H1 (cell line): ENCODE measurements around the gene EPHA4.

Experiments used
- CEBPB ChIP-seq: IDR thresholded peaks from 2 replicates; pipeline ENCODE4 v1.6.1; 2012; ENCODE audit warnings: low read depth, low read length
- CHD2 ChIP-seq: IDR thresholded peaks from 2 replicates; pipeline ENCODE4 v1.6.1; 2012; ENCODE audit warnings: low read length, improper control_type of control experiment
- EZH2 ChIP-seq: fragments of 200-600 bp; sonication (generic); IDR thresholded peaks from 2 replicates; pipeline ENCODE4 v1.7.1; 2012; ENCODE audit warnings: low read depth, mild to moderate bottlenecking, moderate library complexity, low read length, inconsistent platforms; ENCODE audit not compliant: severe bottlenecking
- FOSL1 ChIP-seq: IDR thresholded peaks from 2 replicates; pipeline ENCODE4 v1.6.1; 2011; ENCODE audit warnings: mild to moderate bottlenecking, low read depth, low read length, moderate library complexity; ENCODE audit not compliant: insufficient read depth
- JUND ChIP-seq: IDR thresholded peaks from 2 replicates; pipeline ENCODE4 v1.6.1; 2011; ENCODE audit warnings: mild to moderate bottlenecking, improper control_type of control experiment, low read length
- POLR2A ChIP-seq, 2 experiments: IDR thresholded peaks; 1 replicate in 1 of 2; 2 replicates in 1 of 2; pipeline ENCODE4 v1.6.1; 2011; ENCODE audit warnings: low read depth in 2 of 2, low read length in 2 of 2, mild to moderate bottlenecking in 2 of 2; ENCODE audit errors: control extremely low read depth in 1 of 2
- POLR2AphosphoS5 ChIP-seq: IDR thresholded peaks from 2 replicates; pipeline ENCODE4 v1.6.1; 2011; ENCODE audit warnings: low read depth, low read length
- RAD21 ChIP-seq, 2 experiments: IDR thresholded peaks in 1 of 2; conservative IDR thresholded peaks in 1 of 2; 2 replicates each; pipeline ENCODE4 v1.6.1; 2011; ENCODE audit warnings: low read depth in 2 of 2, low read length in 2 of 2, improper control_type of control experiment in 1 of 2, inconsistent platforms in 1 of 2, mild to moderate bottlenecking in 1 of 2, moderate library complexity in 1 of 2
- RFX5 ChIP-seq: IDR thresholded peaks from 2 replicates; pipeline ENCODE4 v1.6.1; 2011; ENCODE audit warnings: low read depth, low read length, improper control_type of control experiment, borderline replicate concordance
- RNF2 ChIP-seq: fragments of 200-900, 300-1000 bp; sonication (generic); IDR thresholded peaks from 2 replicates; pipeline ENCODE4 v1.7.1; 2016; ENCODE audit warnings: borderline replicate concordance, low read depth, mild to moderate bottlenecking, antibody characterized with exemption, low read length; ENCODE audit not compliant: poor library complexity, severe bottlenecking; ENCODE audit errors: missing control alignments
- SP1 ChIP-seq: IDR thresholded peaks from 2 replicates; pipeline ENCODE4 v1.6.1; 2011; ENCODE audit warnings: low read depth, low read length
- TF ChIP-seq, protein P1 (sequence below): IDR thresholded peaks from 2 replicates; pipeline ENCODE4 v1.6.1; 2011; ENCODE audit warnings: low read length, improper control_type of control experiment
- TF ChIP-seq, protein P2 (sequence below), 3 experiments: IDR thresholded peaks; 1 replicate in 2 of 3; 2 replicates in 1 of 3; pipeline versions ENCODE4 v1.5.1 to v1.6.1; 2011; ENCODE audit warnings: low read length in 3 of 3, mild to moderate bottlenecking in 3 of 3, inconsistent platforms in 2 of 3, low read depth in 1 of 3, moderate library complexity in 1 of 3; ENCODE audit not compliant: insufficient read depth in 1 of 3; ENCODE audit errors: control extremely low read depth in 1 of 3
- TF ChIP-seq, protein P3 (sequence below): IDR thresholded peaks from 2 replicates; pipeline ENCODE4 v1.6.1; 2012; ENCODE audit warnings: inconsistent platforms

DNA sequence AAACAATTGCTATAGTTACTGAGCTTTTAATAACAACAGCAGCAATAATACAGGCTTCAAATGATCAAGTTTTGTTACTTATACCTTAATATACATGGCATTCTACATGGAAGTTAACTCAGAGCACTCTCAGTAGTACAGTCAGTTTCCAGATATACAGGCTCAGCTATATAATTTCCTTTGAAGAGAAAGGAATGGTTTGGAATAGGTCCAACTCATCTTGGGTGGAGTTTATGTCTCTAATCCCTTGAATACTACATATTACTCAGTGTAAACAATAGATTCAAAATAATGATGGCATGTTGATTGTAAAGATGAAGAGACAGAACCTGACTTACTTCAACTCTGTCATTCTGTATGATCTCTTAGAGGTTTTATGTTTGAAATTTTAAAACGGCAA lies 174.9 kb downstream of the EPHA4 start:
- no peak for TF ChIP-seq EZH2
- TF ChIP-seq POLR2A (IDR thresholded peaks at IDR 0.05; ENCODE audit: control extremely low read depth in 1 of 2, low read depth in 2 of 2, low read length in 2 of 2): no peak
- TF ChIP-seq, protein P1, sequence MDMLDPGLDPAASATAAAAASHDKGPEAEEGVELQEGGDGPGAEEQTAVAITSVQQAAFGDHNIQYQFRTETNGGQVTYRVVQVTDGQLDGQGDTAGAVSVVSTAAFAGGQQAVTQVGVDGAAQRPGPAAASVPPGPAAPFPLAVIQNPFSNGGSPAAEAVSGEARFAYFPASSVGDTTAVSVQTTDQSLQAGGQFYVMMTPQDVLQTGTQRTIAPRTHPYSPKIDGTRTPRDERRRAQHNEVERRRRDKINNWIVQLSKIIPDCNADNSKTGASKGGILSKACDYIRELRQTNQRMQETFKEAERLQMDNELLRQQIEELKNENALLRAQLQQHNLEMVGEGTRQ: no peak
- TF ChIP-seq, protein P2, sequence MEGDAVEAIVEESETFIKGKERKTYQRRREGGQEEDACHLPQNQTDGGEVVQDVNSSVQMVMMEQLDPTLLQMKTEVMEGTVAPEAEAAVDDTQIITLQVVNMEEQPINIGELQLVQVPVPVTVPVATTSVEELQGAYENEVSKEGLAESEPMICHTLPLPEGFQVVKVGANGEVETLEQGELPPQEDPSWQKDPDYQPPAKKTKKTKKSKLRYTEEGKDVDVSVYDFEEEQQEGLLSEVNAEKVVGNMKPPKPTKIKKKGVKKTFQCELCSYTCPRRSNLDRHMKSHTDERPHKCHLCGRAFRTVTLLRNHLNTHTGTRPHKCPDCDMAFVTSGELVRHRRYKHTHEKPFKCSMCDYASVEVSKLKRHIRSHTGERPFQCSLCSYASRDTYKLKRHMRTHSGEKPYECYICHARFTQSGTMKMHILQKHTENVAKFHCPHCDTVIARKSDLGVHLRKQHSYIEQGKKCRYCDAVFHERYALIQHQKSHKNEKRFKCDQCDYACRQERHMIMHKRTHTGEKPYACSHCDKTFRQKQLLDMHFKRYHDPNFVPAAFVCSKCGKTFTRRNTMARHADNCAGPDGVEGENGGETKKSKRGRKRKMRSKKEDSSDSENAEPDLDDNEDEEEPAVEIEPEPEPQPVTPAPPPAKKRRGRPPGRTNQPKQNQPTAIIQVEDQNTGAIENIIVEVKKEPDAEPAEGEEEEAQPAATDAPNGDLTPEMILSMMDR (IDR thresholded peaks at IDR 0.05; ENCODE audit: control extremely low read depth in 1 of 3, insufficient read depth in 1 of 3, low read depth in 1 of 3, low read length in 3 of 3): no peak
- no peak for TF ChIP-seq SP1
- TF ChIP-seq RAD21 (IDR thresholded peaks at IDR 0.05 in 1 of 2, conservative IDR thresholded peaks at IDR 0.05 in 1 of 2; ENCODE audit: low read depth in 2 of 2, low read length in 2 of 2): no peak
- no peak for TF ChIP-seq RNF2
- TF ChIP-seq POLR2AphosphoS5: no peak
- no peak for TF ChIP-seq RFX5
- TF ChIP-seq, protein P3, sequence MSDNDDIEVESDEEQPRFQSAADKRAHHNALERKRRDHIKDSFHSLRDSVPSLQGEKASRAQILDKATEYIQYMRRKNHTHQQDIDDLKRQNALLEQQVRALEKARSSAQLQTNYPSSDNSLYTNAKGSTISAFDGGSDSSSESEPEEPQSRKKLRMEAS: no peak
- no peak for TF ChIP-seq CEBPB
- no peak for TF ChIP-seq JUND
- TF ChIP-seq FOSL1: no peak
- TF ChIP-seq CHD2: no peak
